Stimulated activated CD4-positive, alpha-beta T cell treated with anti-CD3 and anti-CD28 coated beads, Interleukin-12 subunit alpha, Interleukin-12 subunit beta, amount 100 ng/mL, for 24 hours (primary cell): ENCODE results near the gene ZNF24.

Experiments
- DNase-seq, 2 experiments: peaks; one replicate each; pipeline ENCODE4 v3.0.0-alpha.2; 2020; ENCODE audit warnings: low read depth in 2 of 2

ZNF24 gene

DNA sequence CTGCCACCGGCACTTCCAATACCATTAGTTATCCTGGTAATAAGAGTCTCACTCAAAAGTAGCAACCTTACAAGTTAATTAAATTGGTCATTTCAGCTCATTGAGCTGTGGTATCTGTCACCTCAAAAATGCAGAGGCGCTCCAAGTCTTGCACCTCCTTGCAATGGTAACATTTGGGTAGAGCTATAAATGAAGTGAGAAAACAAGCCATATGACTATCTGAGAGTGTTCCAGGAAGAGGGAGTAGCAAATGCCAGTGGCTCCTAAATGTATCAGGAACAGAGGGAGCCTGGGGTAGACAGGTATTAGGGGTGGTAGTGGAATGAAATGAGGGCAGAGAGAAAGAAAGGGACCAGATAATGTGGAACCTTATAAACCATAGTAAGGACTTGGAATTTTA, 48.2 kb downstream of the ZNF24 start:
- no peak for DNase-seq

DNA sequence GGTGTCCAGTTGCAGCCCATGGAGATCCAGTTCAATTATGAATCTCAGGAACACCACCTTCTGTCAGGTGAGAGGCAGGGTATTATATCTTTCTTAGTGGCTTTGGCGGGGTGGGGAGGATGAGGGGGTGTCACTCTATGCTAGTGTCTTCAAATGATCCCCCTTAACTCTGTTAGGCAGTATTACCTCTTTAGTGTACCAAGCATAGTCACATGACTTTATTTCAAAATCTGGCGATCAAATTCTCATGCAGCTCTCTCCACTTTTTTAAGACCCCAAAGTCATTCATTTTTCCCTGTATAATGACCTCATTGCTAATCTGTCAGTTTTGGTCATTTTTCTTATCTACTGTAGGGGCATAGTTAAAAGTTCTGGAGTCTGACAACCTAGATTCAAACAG, 53.1 kb downstream of the ZNF24 start:
- no peak for DNase-seq

DNA sequence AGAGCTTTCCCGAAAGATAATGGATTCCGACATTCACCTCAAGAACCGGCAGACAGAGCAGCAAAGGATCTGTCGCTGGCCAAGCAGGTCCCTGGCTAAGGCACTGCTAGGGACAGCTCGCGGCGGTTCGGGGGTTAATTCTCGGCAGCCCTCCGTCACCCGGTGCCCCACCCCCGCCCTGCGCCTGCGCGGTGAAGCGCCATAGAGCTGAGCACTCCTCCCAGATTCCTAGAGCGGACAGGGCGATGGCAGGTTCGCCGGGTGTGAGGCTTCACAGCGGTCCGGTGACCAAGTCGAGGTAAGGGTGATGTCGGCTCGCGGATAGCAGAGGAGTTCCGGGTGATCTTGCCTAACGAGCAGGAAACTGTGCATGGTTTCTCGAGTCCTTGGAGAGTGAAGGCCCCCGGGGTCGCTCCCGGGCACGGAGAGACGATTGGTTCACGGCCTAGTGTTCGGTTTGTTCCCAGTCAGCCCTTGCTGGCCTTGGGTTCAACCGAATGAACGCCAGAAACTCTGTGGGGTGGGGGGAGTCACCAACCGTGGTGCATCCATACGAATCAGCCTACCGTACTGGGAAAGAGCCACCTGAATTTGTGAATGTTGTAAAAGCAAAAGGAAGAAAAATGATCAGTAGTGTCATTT, 54.0 kb downstream of the ZNF24 start, which contains the start of gene ZSCAN30:
Gene ZSCAN30, minus strand, starts transcription at position 136 of the 642 bp plus-strand sequence. CDS start 25,877 bp downstream, outside the sequence.
- peak; percentile 91 to 94 for DNase-seq

DNA sequence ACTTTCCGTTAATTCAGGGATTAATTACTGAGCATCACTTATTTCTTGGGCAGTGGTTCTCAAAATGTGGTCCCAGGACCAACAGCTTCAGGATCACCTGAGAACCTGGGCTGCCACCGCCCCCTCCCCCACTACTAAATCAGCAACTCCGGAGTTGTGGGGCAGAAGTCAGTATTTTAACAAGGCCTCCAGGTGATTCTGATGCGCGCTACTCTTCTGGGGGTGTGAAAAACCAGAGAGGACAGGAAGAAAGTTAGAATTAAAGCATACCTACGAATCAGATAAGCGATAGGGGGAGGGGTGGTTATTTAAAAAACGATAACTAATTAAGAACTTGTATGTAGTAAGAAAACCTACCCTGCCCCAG, 54.5 kb downstream of the ZNF24 start:
- no peak for DNase-seq

DNA sequence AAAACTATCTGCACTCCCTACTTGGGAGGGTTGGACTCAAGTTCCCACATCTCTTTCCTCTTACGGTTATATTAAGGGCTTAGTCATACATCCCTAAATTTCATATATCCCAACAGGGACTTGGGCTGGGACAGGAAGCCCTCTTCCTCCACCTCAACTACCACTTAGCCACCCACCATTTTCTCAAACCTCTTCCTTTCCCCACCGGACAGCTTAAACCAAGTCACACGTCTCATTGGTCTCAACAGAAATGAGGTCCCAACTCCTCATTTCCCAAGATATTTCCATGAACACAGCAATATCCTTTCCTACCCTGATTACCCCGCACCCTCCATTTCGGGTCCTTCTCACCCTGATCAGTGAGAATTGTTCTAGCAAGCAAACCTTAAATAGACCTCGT, 54.9 kb downstream of the ZNF24 start:
- DNase-seq: no peak

DNA sequence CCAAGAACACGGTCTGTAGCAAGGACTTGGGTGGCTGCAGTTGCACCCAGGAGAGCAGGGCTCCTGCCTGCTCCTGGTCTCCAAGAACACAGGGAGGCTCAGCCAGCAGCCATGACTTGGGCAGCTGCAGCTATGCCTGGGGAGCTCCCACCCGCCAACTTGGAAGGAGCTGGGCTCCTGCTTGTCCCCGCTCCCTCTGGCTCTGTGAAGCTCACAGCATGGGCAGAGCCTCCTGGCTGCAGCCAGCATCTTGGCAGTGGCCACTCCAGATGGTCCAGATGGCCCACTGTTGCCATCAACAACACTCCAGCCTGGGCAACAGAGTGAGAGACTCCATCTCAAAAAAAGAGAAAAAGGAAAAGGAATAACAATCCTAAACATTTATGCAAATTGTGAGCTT, 59.4 kb downstream of the ZNF24 start:
- DNase-seq: no peak

DNA sequence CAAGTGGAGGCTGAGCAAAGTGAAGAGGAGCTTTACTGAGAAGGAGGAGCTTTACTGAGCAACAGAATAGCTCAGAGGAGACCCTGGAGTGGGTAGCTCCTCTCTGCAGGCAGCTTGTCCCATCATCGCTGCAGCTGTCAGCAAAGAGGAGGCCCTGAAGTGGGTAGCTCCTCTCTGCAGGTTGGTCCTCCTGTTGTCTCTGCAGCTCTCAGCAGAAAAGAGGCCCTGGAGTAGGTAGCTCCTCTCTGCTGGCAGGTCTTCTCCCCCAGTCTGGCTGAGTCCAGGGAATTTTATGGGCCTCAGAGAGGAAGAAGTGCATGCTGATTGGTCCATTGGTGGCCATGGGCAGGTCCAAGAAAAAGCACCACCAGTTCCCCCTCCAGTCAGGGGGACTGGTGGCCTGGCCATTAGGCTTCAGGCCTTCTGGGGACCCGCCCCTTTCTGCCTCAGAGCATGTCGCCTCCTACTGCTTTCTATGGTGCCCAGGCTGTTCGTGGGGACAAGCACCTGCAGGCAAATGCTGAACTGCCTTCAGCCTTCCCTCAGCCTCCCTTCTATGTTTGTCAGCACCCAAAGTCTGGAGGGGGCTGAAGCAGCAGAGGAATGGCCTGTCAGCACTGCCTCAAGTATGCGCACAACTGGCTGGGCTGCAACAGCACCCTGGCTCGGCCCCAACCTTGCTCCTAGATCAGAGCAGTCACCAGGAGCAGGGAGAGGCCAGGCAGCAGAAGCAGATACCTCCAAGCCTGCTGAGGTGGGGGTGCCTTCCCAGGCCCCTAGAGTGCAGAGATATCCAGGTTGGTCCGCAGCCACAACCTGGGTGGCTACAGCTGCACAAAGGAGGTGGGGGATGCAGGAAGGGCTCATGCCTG, 60.1 kb downstream of the ZNF24 start:
- DNase-seq: no peak

DNA sequence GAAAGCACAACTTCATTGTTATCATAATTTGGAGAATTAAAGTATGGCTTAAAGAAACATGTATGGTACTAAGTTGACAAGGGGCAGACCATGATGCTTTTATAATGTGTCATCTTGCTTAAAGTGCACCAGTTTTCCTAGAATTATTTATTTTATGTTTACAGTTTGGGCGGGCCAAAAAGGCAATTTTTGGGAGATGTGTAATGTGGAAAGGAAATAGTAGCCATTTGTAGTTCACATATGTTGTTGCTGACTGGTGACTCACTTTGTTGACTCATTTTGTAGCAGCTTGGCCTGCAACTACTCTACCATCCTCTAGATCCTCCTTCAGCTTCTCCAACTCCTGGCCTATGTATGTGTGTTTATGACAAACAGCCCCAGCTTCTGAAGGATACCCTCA, 61.9 kb downstream of the ZNF24 start:
- DNase-seq: no peak
